Cardiac fibroblast (primary cell): Measurements from ENCODE around the gene PLEK.
"Not testable (repeated sequence)": the region's sequence is repeated elsewhere in the genome, so short reads cannot be mapped to it uniquely, and the experiment has no call there.

Source experiments
- DNase-seq, 2 donors: peaks; one replicate each; pipeline versions ENCODE4 v3.0.0 to v3.0.0-alpha.2; 2010; ENCODE audit warnings: low read depth in 2 of 2
- H3K4me3 ChIP-seq, 2 donors: replicated peaks in 1 of 2; 1 replicate in 1 of 2; 2 replicates in 1 of 2; pipeline ENCODE4 v1.5.1; 2011; ENCODE audit warnings: low read depth in 2 of 2, low read length in 2 of 2, mild to moderate bottlenecking in 2 of 2, moderate library complexity in 1 of 2
- TF ChIP-seq, protein P1 (sequence below): IDR thresholded peaks from one replicate; pipeline ENCODE4 v1.5.1; 2011; ENCODE audit warnings: low read depth, mild to moderate bottlenecking, low read length, inconsistent platforms

Gene PLEK

DNA sequence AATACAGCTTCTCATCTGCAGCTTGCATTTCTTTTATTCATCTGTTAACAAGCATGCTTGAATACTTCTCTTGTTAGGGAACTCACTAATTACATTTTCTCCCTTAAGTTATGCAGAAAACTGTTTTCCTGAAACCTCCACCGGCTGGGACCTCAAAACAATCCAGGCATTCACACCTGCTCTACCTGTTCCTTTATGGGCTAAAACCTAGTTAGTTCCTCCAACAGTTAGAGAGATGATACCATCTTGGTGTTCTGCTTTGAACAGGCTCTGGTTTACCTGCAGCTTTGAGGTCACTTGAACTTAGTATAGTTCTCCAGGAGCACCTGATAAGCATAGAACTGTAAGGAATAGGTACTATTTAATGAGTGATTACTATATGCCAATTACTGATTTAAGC, 6.1 kb downstream of the PLEK start:
- DNase-seq, result no peak
- H3K4me3 ChIP-seq, result no peak overlapping the region
- TF ChIP-seq, protein P1, sequence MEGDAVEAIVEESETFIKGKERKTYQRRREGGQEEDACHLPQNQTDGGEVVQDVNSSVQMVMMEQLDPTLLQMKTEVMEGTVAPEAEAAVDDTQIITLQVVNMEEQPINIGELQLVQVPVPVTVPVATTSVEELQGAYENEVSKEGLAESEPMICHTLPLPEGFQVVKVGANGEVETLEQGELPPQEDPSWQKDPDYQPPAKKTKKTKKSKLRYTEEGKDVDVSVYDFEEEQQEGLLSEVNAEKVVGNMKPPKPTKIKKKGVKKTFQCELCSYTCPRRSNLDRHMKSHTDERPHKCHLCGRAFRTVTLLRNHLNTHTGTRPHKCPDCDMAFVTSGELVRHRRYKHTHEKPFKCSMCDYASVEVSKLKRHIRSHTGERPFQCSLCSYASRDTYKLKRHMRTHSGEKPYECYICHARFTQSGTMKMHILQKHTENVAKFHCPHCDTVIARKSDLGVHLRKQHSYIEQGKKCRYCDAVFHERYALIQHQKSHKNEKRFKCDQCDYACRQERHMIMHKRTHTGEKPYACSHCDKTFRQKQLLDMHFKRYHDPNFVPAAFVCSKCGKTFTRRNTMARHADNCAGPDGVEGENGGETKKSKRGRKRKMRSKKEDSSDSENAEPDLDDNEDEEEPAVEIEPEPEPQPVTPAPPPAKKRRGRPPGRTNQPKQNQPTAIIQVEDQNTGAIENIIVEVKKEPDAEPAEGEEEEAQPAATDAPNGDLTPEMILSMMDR, result no peak

DNA sequence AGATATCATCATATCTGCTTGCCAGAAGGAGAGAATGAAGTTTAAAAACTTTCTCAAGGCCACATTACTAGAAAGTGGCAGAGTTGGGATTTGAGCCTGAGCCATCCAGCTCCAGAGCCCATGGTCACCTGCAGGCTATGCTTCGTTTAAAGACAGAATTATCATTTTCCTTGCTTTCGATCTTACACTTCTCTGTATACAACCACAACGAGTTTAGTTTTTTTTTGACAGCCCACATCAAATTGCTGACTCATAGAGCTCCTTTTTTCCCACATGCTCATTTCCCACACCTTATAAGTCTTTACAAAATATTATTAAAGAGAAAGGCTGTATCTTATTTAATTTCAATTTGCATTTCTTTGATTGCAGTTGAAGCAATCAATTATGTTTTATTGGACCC, 6.5 kb downstream of the PLEK start:
- TF ChIP-seq, protein P1, result no peak
- H3K4me3 ChIP-seq, result no peak overlapping the region
- peak in 1 of 2 donors; percentile 6 for DNase-seq

DNA sequence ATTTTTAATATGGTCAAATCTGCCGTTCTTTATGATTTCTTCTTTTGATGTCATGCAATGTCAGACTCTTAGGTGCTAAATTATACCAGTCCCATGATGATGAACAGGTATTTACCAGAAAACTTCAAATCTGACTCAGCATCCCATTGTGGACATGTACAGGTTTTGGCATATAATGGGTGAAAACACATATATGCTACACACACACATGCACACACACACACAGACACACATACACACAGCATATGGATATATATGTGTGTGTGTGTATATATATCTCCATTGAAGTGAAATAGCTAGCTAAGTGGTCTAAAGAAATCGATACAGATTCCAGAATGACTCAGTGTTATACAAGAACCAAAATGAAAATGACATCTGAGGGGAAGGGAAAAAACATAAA, 7.4 kb downstream of the PLEK start:
- H3K4me3 ChIP-seq, result no peak overlapping the region
- no peak for DNase-seq
- TF ChIP-seq, protein P1, result no peak

DNA sequence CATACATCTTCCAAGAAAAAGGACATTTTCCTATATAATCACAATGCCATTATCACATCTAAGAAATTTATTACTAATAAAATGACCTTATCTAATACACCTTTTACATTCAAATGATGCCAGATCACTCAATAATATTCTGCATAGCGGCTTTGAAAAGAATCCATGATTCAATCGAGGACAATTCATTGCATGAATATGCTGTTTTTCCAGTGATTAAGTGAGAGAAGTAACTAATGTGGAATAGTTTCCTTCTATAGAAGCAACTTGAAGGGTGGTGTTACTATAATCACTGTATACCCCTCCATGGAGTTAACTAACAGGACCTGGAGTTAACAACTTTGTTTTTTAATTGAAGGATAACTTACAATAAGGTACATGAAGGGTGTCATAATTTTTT, 9.1 kb downstream of the PLEK start:
- TF ChIP-seq, protein P1, result no peak
- no peak for DNase-seq
- H3K4me3 ChIP-seq, result no peak overlapping the region

DNA sequence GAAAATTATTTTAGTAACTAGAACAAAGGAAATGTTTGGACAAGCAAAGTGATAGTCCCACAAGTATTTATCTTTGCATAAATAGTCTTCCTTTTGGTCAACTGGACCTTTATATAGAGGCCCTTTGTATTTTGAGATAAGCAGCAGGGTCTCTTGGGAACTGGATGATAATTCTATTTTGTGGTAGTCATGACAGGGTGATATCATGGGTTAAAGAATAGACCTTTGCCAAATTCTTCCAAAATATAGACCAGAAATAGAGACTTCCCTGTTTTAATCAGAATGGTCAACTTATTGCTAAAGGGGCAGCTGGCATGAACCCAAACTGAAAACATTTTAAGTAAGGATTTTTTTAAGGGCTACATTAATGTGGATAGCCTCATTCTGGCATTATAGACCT, 10.5 kb downstream of the PLEK start:
- TF ChIP-seq, protein P1, result no peak
- no peak overlapping the region for H3K4me3 ChIP-seq
- no peak for DNase-seq

DNA sequence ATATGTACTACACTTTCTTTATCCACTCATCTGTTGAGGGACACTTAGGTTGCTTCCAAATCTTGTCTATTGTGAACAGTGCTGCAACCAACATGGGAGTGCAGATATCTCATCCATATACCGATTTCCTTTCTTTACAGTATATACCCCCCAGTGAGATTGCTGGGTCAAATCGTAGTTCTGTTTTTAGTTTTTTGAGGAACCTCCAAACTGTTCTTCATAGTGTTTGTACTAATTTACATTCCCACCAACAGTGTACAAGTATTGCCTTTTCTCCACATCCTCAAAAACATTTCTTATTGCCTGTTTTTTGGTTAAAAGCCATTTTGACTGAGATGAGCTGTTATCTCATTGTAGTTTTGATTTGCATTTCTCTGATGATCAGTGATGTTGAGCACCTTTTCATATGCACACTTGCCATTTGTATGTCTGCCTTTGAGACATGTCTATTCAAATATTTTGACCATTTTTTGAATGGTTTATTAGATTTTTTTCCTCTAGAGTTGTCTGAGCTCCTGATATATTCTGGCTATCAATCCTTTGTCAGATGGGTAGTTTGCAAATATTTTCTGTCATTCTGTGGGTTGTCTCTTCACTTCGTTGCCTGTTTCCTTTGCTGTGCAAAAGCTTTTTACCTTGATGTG, 12.2 kb downstream of the PLEK start:
- DNase-seq, result no peak
- TF ChIP-seq, protein P1, result no peak
- H3K4me3 ChIP-seq, result no peak overlapping the region

DNA sequence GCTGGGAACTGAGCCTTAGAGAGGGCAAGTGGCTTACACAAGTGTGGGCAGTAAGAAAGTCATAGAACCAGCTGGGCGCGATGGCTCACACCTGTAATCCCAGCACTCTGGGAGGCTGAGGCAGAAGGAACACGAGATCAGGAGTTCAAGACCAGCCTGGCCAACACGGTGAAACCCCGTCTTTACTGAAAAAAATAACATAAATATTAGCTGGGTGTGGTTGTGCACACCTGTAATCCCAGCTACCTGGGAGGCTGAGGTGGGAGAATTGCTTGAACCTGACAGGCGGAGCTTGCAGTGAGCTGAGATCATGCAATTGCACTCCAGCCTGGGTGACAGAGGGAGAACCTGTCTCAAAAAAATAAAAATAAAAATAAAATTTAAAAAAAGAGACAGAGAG, 13.7 kb downstream of the PLEK start:
- not testable (repeated sequence) for H3K4me3 ChIP-seq

More for the DNA sequence above, 13.7 kb downstream of the PLEK start:
- not testable (repeated sequence) for DNase-seq
